H9 (cell line): Measurements from ENCODE around the gene SPTBN5. TPM values are rescaled to one million over a fixed set of nuclear protein-coding genes. Genes with fewer than 3 reads are reported as not detected.

Source experiments
- DNase-seq: peaks from one replicate; pipeline ENCODE4 v3.0.0-alpha.2; 2017
- H2AFZ ChIP-seq: one replicate; pipeline ENCODE4 v1.6.1; 2013; ENCODE audit warnings: mild to moderate bottlenecking, low read length, control low read depth, moderate library complexity
- H2AK5ac ChIP-seq: 2 replicates; pipeline ENCODE4 v1.6.1; 2013; ENCODE audit warnings: low read length, control low read depth, mixed read lengths; ENCODE audit not compliant: insufficient read length
- H2BK120ac ChIP-seq: one replicate; pipeline ENCODE4 v1.6.1; 2013; ENCODE audit warnings: low read depth, mild to moderate bottlenecking, low read length, control low read depth, inconsistent platforms; ENCODE audit not compliant: poor library complexity, severe bottlenecking
- H2BK12ac ChIP-seq: 2 replicates; pipeline ENCODE4 v1.6.1; 2013; ENCODE audit warnings: low read length, control low read depth, mixed read lengths, low read depth; ENCODE audit not compliant: insufficient read length
- H2BK15ac ChIP-seq: 2 replicates; pipeline ENCODE4 v1.6.1; 2013; ENCODE audit warnings: low read depth, low read length, control low read depth
- H2BK20ac ChIP-seq: one replicate; pipeline ENCODE4 v1.6.1; 2013; ENCODE audit warnings: low read depth, mild to moderate bottlenecking, low read length, control low read depth, inconsistent platforms; ENCODE audit not compliant: poor library complexity, severe bottlenecking
- H2BK5ac ChIP-seq: 2 replicates; pipeline ENCODE4 v1.6.1; 2013; ENCODE audit warnings: low read length, control low read depth, mixed read lengths; ENCODE audit not compliant: insufficient read length
- H3K14ac ChIP-seq: 2 replicates; pipeline ENCODE4 v1.6.1; 2013; ENCODE audit warnings: low read length, control low read depth; ENCODE audit not compliant: insufficient read depth
- H3K18ac ChIP-seq: 2 replicates; pipeline ENCODE4 v1.6.1; 2013; ENCODE audit warnings: low read depth, mild to moderate bottlenecking, mixed read lengths, low read length, control low read depth; ENCODE audit not compliant: insufficient read length
- H3K23ac ChIP-seq: 2 replicates; pipeline ENCODE4 v1.6.1; 2013; ENCODE audit warnings: low read length, control low read depth, mixed read lengths, low read depth; ENCODE audit not compliant: insufficient read length
- H3K23me2 ChIP-seq: 2 replicates; pipeline ENCODE4 v1.6.1; 2013; ENCODE audit warnings: low read depth, mild to moderate bottlenecking, mixed read lengths, low read length, control low read depth; ENCODE audit not compliant: insufficient read length, poor library complexity, severe bottlenecking
- H3K27ac ChIP-seq: 2 replicates; pipeline ENCODE4 v1.5.1; 2013; ENCODE audit warnings: low read length, control low read depth, mixed read lengths, low read depth; ENCODE audit not compliant: insufficient read length
- H3K27me3 ChIP-seq: 2 replicates; pipeline ENCODE4 v1.6.1; 2013; ENCODE audit warnings: low read length, control low read depth, inconsistent platforms; ENCODE audit not compliant: insufficient read depth
- H3K4ac ChIP-seq: 2 replicates; pipeline ENCODE4 v1.6.1; 2013; ENCODE audit warnings: low read depth, mild to moderate bottlenecking, control low read depth, inconsistent platforms, low read length, moderate library complexity
- H3K4me1 ChIP-seq: 2 replicates; pipeline ENCODE4 v1.6.1; 2013; ENCODE audit warnings: low read length, control low read depth, inconsistent platforms; ENCODE audit not compliant: insufficient read depth
- H3K4me2 ChIP-seq: 2 replicates; pipeline ENCODE4 v1.6.1; 2013; ENCODE audit warnings: low read length, control low read depth, mixed read lengths; ENCODE audit not compliant: insufficient read length, insufficient read depth
- H3K56ac ChIP-seq: 2 replicates; pipeline ENCODE4 v1.6.1; 2013; ENCODE audit warnings: low read depth, mild to moderate bottlenecking, mixed read lengths, low read length, control low read depth; ENCODE audit not compliant: insufficient read length
- H3K79me1 ChIP-seq: 2 replicates; pipeline ENCODE4 v1.6.1; 2013; ENCODE audit warnings: low read depth, mild to moderate bottlenecking, moderate library complexity, low read length, control low read depth, inconsistent platforms; ENCODE audit not compliant: insufficient read depth, poor library complexity, severe bottlenecking
- H3K79me2 ChIP-seq: 2 replicates; pipeline ENCODE4 v1.6.1; 2013; ENCODE audit warnings: low read length, control low read depth, inconsistent platforms; ENCODE audit not compliant: insufficient read depth
- H3K9ac ChIP-seq: 2 replicates; pipeline ENCODE4 v1.6.1; 2013; ENCODE audit warnings: low read length, control low read depth, mixed read lengths; ENCODE audit not compliant: insufficient read length; ENCODE audit errors: extremely low read depth
- H3K9me3 ChIP-seq: one replicate; pipeline ENCODE4 v1.6.1; 2013; ENCODE audit warnings: low read depth, low read length, inconsistent platforms; ENCODE audit not compliant: control insufficient read depth
- H3T11ph ChIP-seq: one replicate; pipeline ENCODE4 v1.6.1; 2013; ENCODE audit warnings: mild to moderate bottlenecking, low read length, control low read depth, inconsistent platforms
- H4K20me1 ChIP-seq: one replicate; pipeline ENCODE4 v1.6.1; 2013; ENCODE audit not compliant: control insufficient read depth, insufficient read length, insufficient read depth
- H4K5ac ChIP-seq: 2 replicates; pipeline ENCODE4 v1.6.1; 2013; ENCODE audit warnings: low read depth, mild to moderate bottlenecking, mixed read lengths, low read length, control low read depth; ENCODE audit not compliant: insufficient read length
- H4K8ac ChIP-seq: replicated peaks from 2 replicates; pipeline ENCODE4 v1.6.1; 2013; ENCODE audit warnings: low read length, control low read depth, mixed read lengths, low read depth; ENCODE audit not compliant: insufficient read length
- H4K91ac ChIP-seq: 2 replicates; pipeline ENCODE4 v1.6.1; 2013; ENCODE audit warnings: low read depth, mild to moderate bottlenecking, moderate library complexity, mixed read lengths, low read length, control low read depth; ENCODE audit not compliant: insufficient read length
- H3K27ac Mint-ChIP-seq, 3 experiments: 2 replicates in 2 of 3; 3 replicates in 1 of 3; pipeline ENCODE4 v1.8.0; 2020 to 2021; ENCODE audit warnings: mixed read lengths in 3 of 3, mild to moderate bottlenecking in 1 of 3, moderate library complexity in 1 of 3
- H3K27me3 Mint-ChIP-seq: 2 replicates; pipeline ENCODE4 v1.8.0; 2021; ENCODE audit warnings: low read depth, mild to moderate bottlenecking, moderate library complexity, mixed read lengths
- H3K36me3 Mint-ChIP-seq, 3 experiments: 2 replicates in 2 of 3; 3 replicates in 1 of 3; pipeline ENCODE4 v1.8.0; 2020 to 2021; ENCODE audit warnings: low read depth in 3 of 3, mixed read lengths in 3 of 3; ENCODE audit not compliant: insufficient read depth in 1 of 3
- H3K4me1 Mint-ChIP-seq, 2 experiments: 2 replicates each; pipeline ENCODE4 v1.8.0; 2020; ENCODE audit warnings: mixed read lengths in 2 of 2
- H3K4me3 Mint-ChIP-seq, 2 experiments: 2 replicates in 1 of 2; 3 replicates in 1 of 2; pipeline ENCODE4 v1.8.0; 2020 to 2021; ENCODE audit warnings: mild to moderate bottlenecking in 2 of 2, mixed read lengths in 2 of 2, moderate library complexity in 1 of 2
- H3K9me3 Mint-ChIP-seq, 2 experiments: 2 replicates in 1 of 2; 3 replicates in 1 of 2; pipeline ENCODE4 v1.8.0; 2020; ENCODE audit warnings: mild to moderate bottlenecking in 2 of 2, mixed read lengths in 2 of 2, moderate library complexity in 1 of 2
- WGBS: extraction: QIAGEN DNeasy Blood & Tissue Kit; methylation state at CpG from one replicate; pipeline ENCODE4 v1.1.7; 2013; ENCODE audit warnings: missing lambda C conversion rate, low lambda C conversion rate, mixed read lengths; ENCODE audit not compliant: insufficient read length; ENCODE audit errors: extremely low coverage; 5-methylcytosine and 5-hydroxymethylcytosine counted together
- total RNA-seq: library from RNA; stranded (reverse); gene quantifications from 2 replicates; pipeline ENCODE4 v1.2.1, GENCODE V29; 2021
- TF ChIP-seq, protein P1 (sequence below): fragments of 200-600 bp; sonication (generic); conservative IDR thresholded peaks from 3 replicates; pipeline ENCODE4 v1.8.0; 2021; ENCODE audit warnings: antibody characterized with exemption, mild to moderate bottlenecking

SPTBN5 gene
- total RNA-seq, 1 experiment from 2014 or later: 0.90 TPM

DNA sequence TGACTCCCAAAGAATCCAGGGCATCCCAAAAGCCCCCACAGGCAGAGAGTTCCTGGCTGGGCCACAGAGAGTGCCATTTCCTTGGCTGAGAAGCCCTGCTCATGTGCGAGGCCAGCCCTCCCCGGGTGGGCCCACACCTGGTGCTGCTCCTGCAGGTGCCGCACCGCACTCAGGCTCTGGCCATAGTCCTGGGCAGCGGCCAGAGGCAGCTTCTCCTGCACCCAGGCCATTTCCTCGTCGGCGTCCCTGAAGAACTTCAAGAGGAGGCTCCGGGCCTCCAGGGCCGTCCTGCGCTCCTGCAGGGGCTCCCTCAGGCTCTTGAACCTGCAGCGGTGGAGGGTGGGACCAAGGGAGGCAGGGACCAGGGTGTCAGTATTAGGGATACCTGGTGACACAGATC, 37.1 kb downstream of the SPTBN5 start:
- no peak overlapping the region for H2BK15ac ChIP-seq
- no peak for DNase-seq
- H3K4ac ChIP-seq: no peak overlapping the region
- H3T11ph ChIP-seq: no peak overlapping the region
- no peaks in the 10 kb centered on the region for H4K20me1 ChIP-seq
- no peaks in the 10 kb centered on the region for H3K9me3 Mint-ChIP-seq
- no peaks in the 10 kb centered on the region for H3K4me1 ChIP-seq
- H3K14ac ChIP-seq: no peak overlapping the region; the same call in 1 of the 2 replicates
- no peak overlapping the region for H4K91ac ChIP-seq
- no peak overlapping the region for H4K8ac ChIP-seq
- H3K18ac ChIP-seq: no peak overlapping the region
- no peaks in the 10 kb centered on the region for H3K9me3 ChIP-seq
- no peak overlapping the region for H3K27ac ChIP-seq
- H3K27me3 Mint-ChIP-seq: no peaks in the 10 kb centered on the region
- H3K79me1 ChIP-seq: no peaks in the 10 kb centered on the region
- H3K27me3 ChIP-seq: no peaks in the 10 kb centered on the region
- H3K56ac ChIP-seq: no peak overlapping the region
- no peaks in the 10 kb centered on the region; a peak in 1 of 7 replicates for H3K36me3 Mint-ChIP-seq
- WGBS: no CpG with 5 or more reads among the region's 12 CpGs
- no peak overlapping the region for H2AFZ ChIP-seq
- no peak overlapping the region for H3K9ac ChIP-seq
- H2BK120ac ChIP-seq: no peak overlapping the region
- H3K4me2 ChIP-seq: no peak overlapping the region
- TF ChIP-seq, protein P1, sequence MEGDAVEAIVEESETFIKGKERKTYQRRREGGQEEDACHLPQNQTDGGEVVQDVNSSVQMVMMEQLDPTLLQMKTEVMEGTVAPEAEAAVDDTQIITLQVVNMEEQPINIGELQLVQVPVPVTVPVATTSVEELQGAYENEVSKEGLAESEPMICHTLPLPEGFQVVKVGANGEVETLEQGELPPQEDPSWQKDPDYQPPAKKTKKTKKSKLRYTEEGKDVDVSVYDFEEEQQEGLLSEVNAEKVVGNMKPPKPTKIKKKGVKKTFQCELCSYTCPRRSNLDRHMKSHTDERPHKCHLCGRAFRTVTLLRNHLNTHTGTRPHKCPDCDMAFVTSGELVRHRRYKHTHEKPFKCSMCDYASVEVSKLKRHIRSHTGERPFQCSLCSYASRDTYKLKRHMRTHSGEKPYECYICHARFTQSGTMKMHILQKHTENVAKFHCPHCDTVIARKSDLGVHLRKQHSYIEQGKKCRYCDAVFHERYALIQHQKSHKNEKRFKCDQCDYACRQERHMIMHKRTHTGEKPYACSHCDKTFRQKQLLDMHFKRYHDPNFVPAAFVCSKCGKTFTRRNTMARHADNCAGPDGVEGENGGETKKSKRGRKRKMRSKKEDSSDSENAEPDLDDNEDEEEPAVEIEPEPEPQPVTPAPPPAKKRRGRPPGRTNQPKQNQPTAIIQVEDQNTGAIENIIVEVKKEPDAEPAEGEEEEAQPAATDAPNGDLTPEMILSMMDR: no peak
- H3K23me2 ChIP-seq: no peaks in the 10 kb centered on the region
- H2BK5ac ChIP-seq: no peak overlapping the region
- H2BK12ac ChIP-seq: no peak overlapping the region
- no peak overlapping the region for H3K4me3 Mint-ChIP-seq
- no peak overlapping the region for H2BK20ac ChIP-seq
- no peaks in the 10 kb centered on the region for H3K79me2 ChIP-seq
- no peak overlapping the region for H3K23ac ChIP-seq
- no peak overlapping the region for H4K5ac ChIP-seq
- peaks cover 8 to 11% of the 10 kb centered on the region in 2 experiments for H3K4me1 Mint-ChIP-seq
- no peak overlapping the region for H3K27ac Mint-ChIP-seq
- no peak overlapping the region for H2AK5ac ChIP-seq
